HepG2 (cell line): ENCODE data around the gene GC. TPM values are rescaled to one million over a fixed set of nuclear protein-coding genes. Genes with fewer than 3 reads are reported as not detected.
A peak's percentile ranks its signal among the peaks of the same experiment; 100 is the strongest.

Experiments
- ATAC-seq: fragments of 200-7000 bp; cut with Tn5 transposase; 3 replicates; pipeline ENCODE4 v1.9.1; 2020; ENCODE audit warnings: mild to moderate bottlenecking, moderate library complexity
- BruUV-seq: library from RNA; stranded (reverse); fragments of 400-500 nt; replicated peaks from 2 replicates; lab custom pipeline; 2021; lab: Mats Ljungman, UMichigan
- CTCF ChIA-PET: fragments of 300-600 bp; formaldehyde crosslinking; extraction: SDS; loops from one replicate; lab custom pipeline; 2021; ENCODE audit warnings: low total read pairs, inconsistent platforms, low intra/inter-chr PET ratio; lab: Yijun Ruan, JAX
- POLR2A ChIA-PET: fragments of 350-600 bp; sonication (Branson Sonifier 250); formaldehyde crosslinking; loops from one replicate; lab custom pipeline; 2020; ENCODE audit warnings: antibody characterized with exemption, inconsistent platforms; lab: Yijun Ruan, JAX
- DNase-seq: peaks from one replicate; pipeline ENCODE4 v3.0.0-alpha.2; 2015; ENCODE audit warnings: low spot score
- FAIRE-seq: peaks from 3 replicates; lab custom pipeline; 2011; peaks lifted over from hg19 to GRCh38; lab: Jason Lieb, UNC
- H2AFZ ChIP-seq: one replicate; pipeline ENCODE4 v1.6.1; 2011; ENCODE audit warnings: low read length, inconsistent platforms
- H3K27ac ChIP-seq: fragments of 300-600 bp; 3 replicates; pipeline ENCODE4 v1.8.0; 2011; ENCODE audit warnings: mixed run types, mild to moderate bottlenecking, mixed read lengths, low read length, inconsistent platforms; ENCODE audit not compliant: insufficient read depth; ENCODE audit errors: extremely low read length
- H3K27me3 ChIP-seq, 2 experiments: fragments of 200-600 bp in 1 of 2; 2 replicates in 1 of 2; 3 replicates in 1 of 2; pipeline versions ENCODE4 v1.6.0 to v1.8.0; 2011; ENCODE audit warnings: low read length in 2 of 2, mild to moderate bottlenecking in 2 of 2, moderate library complexity in 2 of 2, inconsistent platforms in 1 of 2; ENCODE audit not compliant: insufficient read depth in 2 of 2, control insufficient read depth in 1 of 2
- H3K36me3 ChIP-seq, 2 experiments: fragments of 200-600 bp in 1 of 2; replicated peaks in 1 of 2; 2 replicates in 1 of 2; 3 replicates in 1 of 2; pipeline versions ENCODE4 v1.5.1 to v1.8.0; 2011; ENCODE audit warnings: low read length in 2 of 2, inconsistent platforms in 1 of 2; ENCODE audit not compliant: insufficient read depth in 2 of 2, control insufficient read depth in 1 of 2
- H3K4me1 ChIP-seq: 2 replicates; pipeline ENCODE4 v1.5.1; 2012; ENCODE audit warnings: low read length, inconsistent platforms; ENCODE audit not compliant: insufficient read depth
- H3K4me2 ChIP-seq: 2 replicates; pipeline ENCODE4 v1.6.0; 2011; ENCODE audit warnings: low read depth, low read length, inconsistent platforms
- H3K4me3 ChIP-seq, 3 experiments: fragments of 200-600 bp in 1 of 3; sonication (generic), shearing (Covaris generic) in 1 of 3; replicated peaks in 1 of 3; 2 replicates each; pipeline ENCODE4 v1.5.1; 2011 to 2016; ENCODE audit warnings: low read length in 3 of 3, inconsistent platforms in 2 of 3, low read depth in 2 of 3, mild to moderate bottlenecking in 2 of 3, control low read depth in 1 of 3, mixed read lengths in 1 of 3; ENCODE audit not compliant: insufficient read depth in 1 of 3
- H3K79me2 ChIP-seq: one replicate; pipeline ENCODE4 v1.6.1; 2011; ENCODE audit warnings: low read length, inconsistent platforms; ENCODE audit not compliant: insufficient read depth
- H3K9ac ChIP-seq: 2 replicates; pipeline ENCODE4 v1.6.0; 2011; ENCODE audit warnings: mild to moderate bottlenecking, low read depth, low read length, inconsistent platforms; ENCODE audit not compliant: insufficient read depth
- H3K9me3 ChIP-seq: 2 replicates; pipeline ENCODE4 v1.5.1; 2012; ENCODE audit warnings: mild to moderate bottlenecking, low read length
- H4K20me1 ChIP-seq: 2 replicates; pipeline ENCODE4 v1.6.0; 2011; ENCODE audit warnings: inconsistent platforms, mild to moderate bottlenecking, low read length, moderate library complexity; ENCODE audit not compliant: insufficient read depth
- SMC3 ChIP-seq: IDR thresholded peaks from 2 replicates; pipeline ENCODE4 v1.6.1; 2011; ENCODE audit warnings: low read length, improper control_type of control experiment
- STAG1 ChIP-seq: sonication (generic); formaldehyde crosslinking; IDR thresholded peaks from 2 replicates; pipeline ENCODE4 v1.4.0; 2020; ENCODE audit warnings: missing genetic modification reagents
- TOE1 ChIP-seq: sonication (generic); formaldehyde crosslinking; IDR thresholded peaks from 2 replicates; pipeline ENCODE4 v1.4.0; 2020; ENCODE audit warnings: mild to moderate bottlenecking, missing genetic modification reagents
- ZNF567 ChIP-seq: sonication (generic); formaldehyde crosslinking; IDR thresholded peaks from 2 replicates; pipeline ENCODE4 v1.8.1; 2023; ENCODE audit warnings: mild to moderate bottlenecking, missing genetic modification reagents, borderline replicate concordance
- WGBS: methylation state at CpG from one replicate; pipeline ENCODE4 v1.1.6; 2017; ENCODE audit warnings: low lambda C conversion rate; 5-methylcytosine and 5-hydroxymethylcytosine counted together
- in situ Hi-C: cut with HindIII; loops from 2 replicates; pipeline ENCODE4 v1.10.0; 2017; ENCODE audit warnings: low pct_unique_long_range_greater_than_20kb; ENCODE audit not compliant: extremely low pct_ligation_motif_present
- intact Hi-C: fragments of 100-400 bp; cut with micrococcal nuclease; formaldehyde crosslinking; loops from one replicate; pipeline ENCODE4 v1.10.0; 2022; ENCODE audit not compliant: unreplicated experiment
- polyA plus RNA-seq, 8 experiments: library from polyadenylated mRNA; depleted of rRNA in 3 of 8; stranded (reverse) in 7 of 8; unstranded in 1 of 8; fragments of >200 nt; fragmentation: Illumina TruSeq in 4 of 8; extraction: Trizol in 4 of 8; gene quantifications; 2 replicates each; pipeline versions ENCODE4 v1.2.1 to v1.2.3, GENCODE V29; 2011 to 2016; ENCODE audit warnings: low read depth in 4 of 8, missing spikeins in 1 of 8, mixed read lengths in 1 of 8; ENCODE audit not compliant: insufficient read depth in 1 of 8
- total RNA-seq, 5 experiments: library from RNA; depleted of rRNA; stranded (reverse); fragments of >200 nt; fragmentation: Illumina TruSeq; extraction: Trizol; gene quantifications; 2 replicates each; pipeline ENCODE4 v1.2.3, GENCODE V29; 2016; ENCODE audit warnings: low read depth in 1 of 5
- TF ChIP-seq, protein P1 (sequence below): sonication (generic); formaldehyde crosslinking; IDR thresholded peaks from 2 replicates; pipeline ENCODE4 v1.5.0; 2020; ENCODE audit warnings: mild to moderate bottlenecking, missing genetic modification reagents, moderate library complexity
- TF ChIP-seq, protein P2 (sequence below): IDR thresholded peaks from 2 replicates; pipeline ENCODE4 v1.6.1; 2016; ENCODE audit warnings: mild to moderate bottlenecking, missing biosample characterization, missing genetic modification reagents

GC gene
- total and polyA plus RNA-seq, 2 of the 13 experiments (the other 11 are each of a cell fraction or from before 2014, with no cell fraction given): 0.18 to 0.35 TPM

DNA sequence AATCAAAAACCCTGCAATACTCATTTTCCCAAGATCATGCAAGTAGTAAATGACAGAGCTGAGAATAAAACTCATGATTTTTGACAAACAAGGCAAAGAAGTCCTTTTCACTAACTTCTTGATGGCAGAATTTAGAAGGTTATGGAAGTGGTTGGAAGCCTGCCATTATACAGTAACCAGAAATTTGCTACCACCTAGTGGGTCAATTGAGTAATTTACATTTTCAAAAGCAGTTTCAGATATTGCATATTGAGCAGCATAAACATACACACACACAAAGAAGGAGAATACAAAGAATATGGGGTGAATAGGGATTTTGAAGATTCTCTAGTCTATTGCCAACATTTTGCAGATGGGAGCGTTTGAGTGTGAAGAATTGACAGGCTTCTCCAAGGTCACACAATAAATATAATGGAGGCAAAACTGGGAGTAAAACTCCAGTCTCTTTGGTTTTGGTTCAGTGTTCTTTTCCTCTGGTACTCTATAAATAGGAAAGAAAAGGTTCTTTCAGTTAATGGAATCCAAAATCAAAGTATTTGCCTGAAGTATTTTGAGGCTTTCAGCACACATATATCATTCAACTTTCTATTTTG, 70.2 kb downstream of the GC start:
- H3K27ac ChIP-seq: no peak overlapping the region
- H3K9me3 ChIP-seq: no peaks in the 10 kb centered on the region
- no peak overlapping the region for H3K4me2 ChIP-seq
- BruUV-seq: no TSS peak
- ChIA-PET CTCF (interaction anchor here (1.2 to 1.7 kb wide), 6 partner anchors 187 to 1113 kb away, joined by 3 to 8 read pairs (median 4); no protein-coding TSS in a partner anchor), POLR2A (no interaction called here)
- ATAC-seq (peak; percentile 58; the same call in 2 of the 3 replicates), FAIRE-seq (peak; percentile 37), DNase-seq (peak; percentile 20)
- H2AFZ ChIP-seq: no peak overlapping the region
- 0% methylated on average over 1 of the region's 1 CpG for WGBS
- no peak overlapping the region for H3K4me3 ChIP-seq
- no peaks in the 10 kb centered on the region for H3K79me2 ChIP-seq
- intact Hi-C loops (loop anchor here (1.0 kb wide), 3 partner anchors 442 to 529 kb away; no protein-coding TSS in a partner anchor), in situ Hi-C loops (loop anchor here (10.0 to 25.0 kb wide), 2 partner anchors 489 to 1051 kb away; partner anchors contain the start of gene JCHAIN)
- H3K27me3 ChIP-seq: no peaks in the 10 kb centered on the region
- H3K36me3 ChIP-seq: no peaks in the 10 kb centered on the region
- no peaks in the 10 kb centered on the region for H3K4me1 ChIP-seq
- TF ChIP-seq SMC3 (peak; percentile 67), ZNF567 (CRISPR knock-in tag) (no peak), STAG1 (CRISPR knock-in tag) (peak; percentile 82), TOE1 (CRISPR knock-in tag) (no peak)
- TF ChIP-seq, protein P1, sequence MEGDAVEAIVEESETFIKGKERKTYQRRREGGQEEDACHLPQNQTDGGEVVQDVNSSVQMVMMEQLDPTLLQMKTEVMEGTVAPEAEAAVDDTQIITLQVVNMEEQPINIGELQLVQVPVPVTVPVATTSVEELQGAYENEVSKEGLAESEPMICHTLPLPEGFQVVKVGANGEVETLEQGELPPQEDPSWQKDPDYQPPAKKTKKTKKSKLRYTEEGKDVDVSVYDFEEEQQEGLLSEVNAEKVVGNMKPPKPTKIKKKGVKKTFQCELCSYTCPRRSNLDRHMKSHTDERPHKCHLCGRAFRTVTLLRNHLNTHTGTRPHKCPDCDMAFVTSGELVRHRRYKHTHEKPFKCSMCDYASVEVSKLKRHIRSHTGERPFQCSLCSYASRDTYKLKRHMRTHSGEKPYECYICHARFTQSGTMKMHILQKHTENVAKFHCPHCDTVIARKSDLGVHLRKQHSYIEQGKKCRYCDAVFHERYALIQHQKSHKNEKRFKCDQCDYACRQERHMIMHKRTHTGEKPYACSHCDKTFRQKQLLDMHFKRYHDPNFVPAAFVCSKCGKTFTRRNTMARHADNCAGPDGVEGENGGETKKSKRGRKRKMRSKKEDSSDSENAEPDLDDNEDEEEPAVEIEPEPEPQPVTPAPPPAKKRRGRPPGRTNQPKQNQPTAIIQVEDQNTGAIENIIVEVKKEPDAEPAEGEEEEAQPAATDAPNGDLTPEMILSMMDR (CRISPR knock-in tag): peak; percentile 62
- TF ChIP-seq, protein P2, sequence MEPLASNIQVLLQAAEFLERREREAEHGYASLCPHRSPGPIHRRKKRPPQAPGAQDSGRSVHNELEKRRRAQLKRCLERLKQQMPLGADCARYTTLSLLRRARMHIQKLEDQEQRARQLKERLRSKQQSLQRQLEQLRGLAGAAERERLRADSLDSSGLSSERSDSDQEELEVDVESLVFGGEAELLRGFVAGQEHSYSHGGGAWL (CRISPR knock-in tag): no peak
- no peaks in the 10 kb centered on the region for H4K20me1 ChIP-seq
- H3K9ac ChIP-seq: no peak overlapping the region
